SK-N-SH (cell line): ENCODE results near the gene SURF6. TPM values are rescaled to one million over a fixed set of nuclear protein-coding genes. Genes with fewer than 3 reads are reported as not detected.

ENCODE experiments used
- CTCF ChIA-PET: fragments of 300-600, 350-600 bp; formaldehyde crosslinking; extraction: SDS; loops from one replicate; lab custom pipeline; 2021; lab: Yijun Ruan, JAX
- POLR2A ChIA-PET: fragments of 350-600 bp; sonication (Branson Sonifier 250); formaldehyde crosslinking; extraction: SDS; loops from one replicate; lab custom pipeline; 2020; ENCODE audit warnings: antibody characterized with exemption, inconsistent platforms; lab: Yijun Ruan, JAX
- DNase-seq: peaks from one replicate; pipeline ENCODE4 v3.0.0; 2012
- H2AFZ ChIP-seq: fragments of 200-600 bp; sonication (generic); 2 replicates; pipeline ENCODE4 v1.8.1; 2016; ENCODE audit warnings: antibody characterized with exemption, mild to moderate bottlenecking, low read depth
- H3F3A ChIP-seq: fragments of 200-600 bp; sonication (generic); replicated peaks from 2 replicates; pipeline ENCODE3; 2016; ENCODE audit warnings: antibody characterized with exemption, mild to moderate bottlenecking; ENCODE audit not compliant: insufficient read depth
- H3K27ac ChIP-seq, 2 experiments: fragments of 200-500 bp in 1 of 2; fragments of 200-600 bp in 1 of 2; sonication (Bioruptor generic) in 1 of 2; sonication (generic), shearing (Covaris generic) in 1 of 2; 2 replicates each; pipeline versions ENCODE4 v1.5.1 to v1.6.1; 2014 to 2016; ENCODE audit warnings: low read depth in 2 of 2, inconsistent platforms in 1 of 2, low read length in 1 of 2, mild to moderate bottlenecking in 1 of 2, mixed read lengths in 1 of 2
- H3K27me3 ChIP-seq: fragments of 200-600 bp; sonication (generic), shearing (Covaris generic); 2 replicates; pipeline ENCODE4 v1.6.1; 2016; ENCODE audit warnings: mixed run types; ENCODE audit not compliant: insufficient read depth
- H3K36me3 ChIP-seq, 2 experiments: fragments of 200-500 bp in 1 of 2; fragments of 200-600 bp in 1 of 2; sonication (Bioruptor generic) in 1 of 2; sonication (generic) in 1 of 2; replicated peaks in 1 of 2; 2 replicates each; pipeline versions ENCODE3 to v1.5.1; 2014 to 2016; ENCODE audit warnings: low read length in 1 of 2, mild to moderate bottlenecking in 1 of 2; ENCODE audit not compliant: insufficient read depth in 2 of 2, control insufficient read depth in 1 of 2
- H3K4me1 ChIP-seq, 2 experiments: fragments of 200-500 bp in 1 of 2; fragments of 200-600 bp in 1 of 2; sonication (Bioruptor generic) in 1 of 2; sonication (generic), shearing (Covaris generic) in 1 of 2; 2 replicates each; pipeline versions ENCODE4 v1.5.1 to v1.6.1; 2014 to 2016; ENCODE audit warnings: low read depth in 1 of 2, low read length in 1 of 2, mixed run types in 1 of 2; ENCODE audit not compliant: insufficient read depth in 2 of 2, control insufficient read depth in 1 of 2
- H3K4me2 ChIP-seq: fragments of 200-600 bp; sonication (generic), shearing (Covaris generic); 2 replicates; pipeline ENCODE4 v1.6.1; 2017; ENCODE audit warnings: mixed run types
- H3K4me3 ChIP-seq, 2 experiments: fragments of 200-500 bp in 1 of 2; fragments of 200-600 bp in 1 of 2; sonication (Bioruptor generic) in 1 of 2; sonication (generic), shearing (Covaris generic) in 1 of 2; 2 replicates each; pipeline versions ENCODE4 v1.5.1 to v1.8.1; 2014 to 2016; ENCODE audit warnings: low read depth in 2 of 2, inconsistent platforms in 1 of 2, low read length in 1 of 2, mild to moderate bottlenecking in 1 of 2, mixed read lengths in 1 of 2, moderate library complexity in 1 of 2
- H3K79me2 ChIP-seq: fragments of 200-600 bp; sonication (generic); 2 replicates; pipeline ENCODE4 v1.8.1; 2017; ENCODE audit warnings: mild to moderate bottlenecking; ENCODE audit not compliant: insufficient read depth
- H3K9ac ChIP-seq: fragments of 200-600 bp; sonication (generic); 2 replicates; pipeline ENCODE4 v1.6.1; 2017; ENCODE audit warnings: mixed run types
- H3K9me2 ChIP-seq: fragments of 200-600 bp; sonication (generic); 2 replicates; pipeline ENCODE4 v1.6.1; 2017; ENCODE audit warnings: mixed run types
- H3K9me3 ChIP-seq: fragments of 200-600 bp; sonication (generic); 2 replicates; pipeline ENCODE4 v1.6.1; 2017; ENCODE audit warnings: mixed run types, mild to moderate bottlenecking, moderate library complexity
- H4K20me1 ChIP-seq: fragments of 200-600 bp; sonication (generic); 2 replicates; pipeline ENCODE4 v1.6.1; 2017; ENCODE audit warnings: mild to moderate bottlenecking, mixed run types; ENCODE audit not compliant: insufficient read depth
- ELF1 ChIP-seq: IDR thresholded peaks from 2 replicates; pipeline ENCODE4 v1.4.0; 2012
- EP300 ChIP-seq, 2 experiments: IDR thresholded peaks; 2 replicates each; pipeline versions ENCODE4 v1.4.0 to v1.6.1; 2012; ENCODE audit warnings: borderline replicate concordance in 1 of 2, low read depth in 1 of 2, low read length in 1 of 2
- EZH2phosphoT487 ChIP-seq: fragments of 200-600 bp; sonication (generic); IDR thresholded peaks from 2 replicates; pipeline ENCODE4 v1.6.1; 2017; ENCODE audit warnings: low read depth, mixed run types, mild to moderate bottlenecking, antibody characterized with exemption, moderate library complexity, borderline replicate concordance
- MEF2A ChIP-seq: IDR thresholded peaks from 2 replicates; pipeline ENCODE4 v1.4.0; 2012; ENCODE audit warnings: low read depth, borderline replicate concordance
- RAD21 ChIP-seq: IDR thresholded peaks from 2 replicates; pipeline ENCODE4 v1.6.1; 2012; ENCODE audit warnings: mild to moderate bottlenecking, low read length
- YY1 ChIP-seq: IDR thresholded peaks from 2 replicates; pipeline ENCODE4 v1.4.0; 2012; ENCODE audit warnings: low read depth, mild to moderate bottlenecking
- WGBS: methylation state at CpG from one replicate; pipeline ENCODE4 v1.1.6; 2017; ENCODE audit warnings: low lambda C conversion rate; 5-methylcytosine and 5-hydroxymethylcytosine counted together
- polyA plus RNA-seq, 3 experiments: library from polyadenylated mRNA; depleted of rRNA; stranded (reverse); fragments of >200 nt; gene quantifications; 2 replicates each; pipeline ENCODE4 v1.2.3, GENCODE V29; 2012
- TF ChIP-seq, protein P1 (sequence below): IDR thresholded peaks from 2 replicates; pipeline ENCODE4 v1.6.1; 2012; ENCODE audit warnings: mild to moderate bottlenecking, low read depth, low read length, moderate library complexity
- TF ChIP-seq, protein P2 (sequence below): IDR thresholded peaks from 2 replicates; pipeline ENCODE4; 2012
- TF ChIP-seq, protein P3 (sequence below): fragments of 200-600 bp; sonication (generic); IDR thresholded peaks from 2 replicates; pipeline ENCODE4 v1.6.1; 2017; ENCODE audit warnings: antibody characterized with exemption, mild to moderate bottlenecking, moderate library complexity

The SURF6 gene
- polyA plus RNA-seq, 1 of the 3 experiments (the other 2 are of a cell fraction), result 44.5 TPM

DNA sequence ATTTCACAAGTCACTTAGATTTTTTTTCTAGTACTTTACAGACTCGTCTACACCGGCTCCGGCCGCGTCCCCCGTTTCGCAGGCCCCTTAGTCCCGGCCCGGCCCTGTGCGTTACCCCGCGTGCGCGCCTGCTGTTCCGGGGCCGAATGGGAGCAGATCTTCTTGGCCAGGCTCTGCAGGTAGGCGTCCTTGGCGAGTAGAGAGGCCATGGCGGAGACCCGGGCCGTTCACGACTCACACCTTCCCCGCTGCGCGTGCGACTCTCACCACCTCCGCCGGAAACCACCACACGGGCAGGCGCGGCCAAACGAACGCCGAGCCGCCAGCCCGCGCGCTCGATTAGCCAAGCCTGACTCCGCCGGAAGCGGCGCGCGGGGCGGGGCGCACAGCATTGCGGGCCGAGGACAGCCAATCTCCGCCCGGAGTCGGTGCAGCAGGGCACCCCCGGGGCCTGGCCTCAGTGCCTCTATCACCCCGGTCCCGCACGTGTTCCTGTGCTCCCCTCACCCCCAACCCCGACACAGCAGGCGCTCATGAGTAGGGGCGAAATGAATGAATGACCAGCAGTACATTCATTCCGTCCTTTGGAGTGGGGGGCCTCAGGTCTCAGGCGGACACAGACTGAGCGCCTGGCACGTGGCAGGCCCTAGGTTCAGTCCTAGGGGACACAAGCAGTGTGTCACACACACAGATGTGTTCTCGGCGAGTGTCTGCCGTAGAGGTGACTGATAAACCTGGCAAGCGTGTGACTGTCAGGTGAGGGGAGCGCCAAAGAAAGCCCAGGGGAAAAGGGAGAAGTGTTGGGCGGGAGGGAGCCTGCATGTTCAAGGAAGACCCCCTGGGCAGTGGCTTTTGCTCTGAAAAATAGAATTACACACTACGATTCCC lies at the start of gene SURF6 (continued):
- TF ChIP-seq, protein P1, sequence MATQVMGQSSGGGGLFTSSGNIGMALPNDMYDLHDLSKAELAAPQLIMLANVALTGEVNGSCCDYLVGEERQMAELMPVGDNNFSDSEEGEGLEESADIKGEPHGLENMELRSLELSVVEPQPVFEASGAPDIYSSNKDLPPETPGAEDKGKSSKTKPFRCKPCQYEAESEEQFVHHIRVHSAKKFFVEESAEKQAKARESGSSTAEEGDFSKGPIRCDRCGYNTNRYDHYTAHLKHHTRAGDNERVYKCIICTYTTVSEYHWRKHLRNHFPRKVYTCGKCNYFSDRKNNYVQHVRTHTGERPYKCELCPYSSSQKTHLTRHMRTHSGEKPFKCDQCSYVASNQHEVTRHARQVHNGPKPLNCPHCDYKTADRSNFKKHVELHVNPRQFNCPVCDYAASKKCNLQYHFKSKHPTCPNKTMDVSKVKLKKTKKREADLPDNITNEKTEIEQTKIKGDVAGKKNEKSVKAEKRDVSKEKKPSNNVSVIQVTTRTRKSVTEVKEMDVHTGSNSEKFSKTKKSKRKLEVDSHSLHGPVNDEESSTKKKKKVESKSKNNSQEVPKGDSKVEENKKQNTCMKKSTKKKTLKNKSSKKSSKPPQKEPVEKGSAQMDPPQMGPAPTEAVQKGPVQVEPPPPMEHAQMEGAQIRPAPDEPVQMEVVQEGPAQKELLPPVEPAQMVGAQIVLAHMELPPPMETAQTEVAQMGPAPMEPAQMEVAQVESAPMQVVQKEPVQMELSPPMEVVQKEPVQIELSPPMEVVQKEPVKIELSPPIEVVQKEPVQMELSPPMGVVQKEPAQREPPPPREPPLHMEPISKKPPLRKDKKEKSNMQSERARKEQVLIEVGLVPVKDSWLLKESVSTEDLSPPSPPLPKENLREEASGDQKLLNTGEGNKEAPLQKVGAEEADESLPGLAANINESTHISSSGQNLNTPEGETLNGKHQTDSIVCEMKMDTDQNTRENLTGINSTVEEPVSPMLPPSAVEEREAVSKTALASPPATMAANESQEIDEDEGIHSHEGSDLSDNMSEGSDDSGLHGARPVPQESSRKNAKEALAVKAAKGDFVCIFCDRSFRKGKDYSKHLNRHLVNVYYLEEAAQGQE, result peak; percentile 72; the same call in 1 of the 2 replicates
- no peak for TF ChIP-seq EZH2phosphoT487
- TF ChIP-seq ELF1, result peak; percentile 71
- TF ChIP-seq EP300 (IDR thresholded peaks at IDR 0.05; ENCODE audit: borderline replicate concordance in 1 of 2, low read depth in 1 of 2, low read length in 1 of 2), result no peak
- TF ChIP-seq, protein P2, sequence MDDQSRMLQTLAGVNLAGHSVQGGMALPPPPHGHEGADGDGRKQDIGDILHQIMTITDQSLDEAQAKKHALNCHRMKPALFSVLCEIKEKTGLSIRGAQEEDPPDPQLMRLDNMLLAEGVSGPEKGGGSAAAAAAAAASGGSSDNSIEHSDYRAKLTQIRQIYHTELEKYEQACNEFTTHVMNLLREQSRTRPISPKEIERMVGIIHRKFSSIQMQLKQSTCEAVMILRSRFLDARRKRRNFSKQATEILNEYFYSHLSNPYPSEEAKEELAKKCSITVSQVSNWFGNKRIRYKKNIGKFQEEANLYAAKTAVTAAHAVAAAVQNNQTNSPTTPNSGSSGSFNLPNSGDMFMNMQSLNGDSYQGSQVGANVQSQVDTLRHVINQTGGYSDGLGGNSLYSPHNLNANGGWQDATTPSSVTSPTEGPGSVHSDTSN, result peak; percentile 62
- TF ChIP-seq, protein P3, sequence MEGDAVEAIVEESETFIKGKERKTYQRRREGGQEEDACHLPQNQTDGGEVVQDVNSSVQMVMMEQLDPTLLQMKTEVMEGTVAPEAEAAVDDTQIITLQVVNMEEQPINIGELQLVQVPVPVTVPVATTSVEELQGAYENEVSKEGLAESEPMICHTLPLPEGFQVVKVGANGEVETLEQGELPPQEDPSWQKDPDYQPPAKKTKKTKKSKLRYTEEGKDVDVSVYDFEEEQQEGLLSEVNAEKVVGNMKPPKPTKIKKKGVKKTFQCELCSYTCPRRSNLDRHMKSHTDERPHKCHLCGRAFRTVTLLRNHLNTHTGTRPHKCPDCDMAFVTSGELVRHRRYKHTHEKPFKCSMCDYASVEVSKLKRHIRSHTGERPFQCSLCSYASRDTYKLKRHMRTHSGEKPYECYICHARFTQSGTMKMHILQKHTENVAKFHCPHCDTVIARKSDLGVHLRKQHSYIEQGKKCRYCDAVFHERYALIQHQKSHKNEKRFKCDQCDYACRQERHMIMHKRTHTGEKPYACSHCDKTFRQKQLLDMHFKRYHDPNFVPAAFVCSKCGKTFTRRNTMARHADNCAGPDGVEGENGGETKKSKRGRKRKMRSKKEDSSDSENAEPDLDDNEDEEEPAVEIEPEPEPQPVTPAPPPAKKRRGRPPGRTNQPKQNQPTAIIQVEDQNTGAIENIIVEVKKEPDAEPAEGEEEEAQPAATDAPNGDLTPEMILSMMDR, result no peak
- TF ChIP-seq YY1, result peak; percentile 84

DNA sequence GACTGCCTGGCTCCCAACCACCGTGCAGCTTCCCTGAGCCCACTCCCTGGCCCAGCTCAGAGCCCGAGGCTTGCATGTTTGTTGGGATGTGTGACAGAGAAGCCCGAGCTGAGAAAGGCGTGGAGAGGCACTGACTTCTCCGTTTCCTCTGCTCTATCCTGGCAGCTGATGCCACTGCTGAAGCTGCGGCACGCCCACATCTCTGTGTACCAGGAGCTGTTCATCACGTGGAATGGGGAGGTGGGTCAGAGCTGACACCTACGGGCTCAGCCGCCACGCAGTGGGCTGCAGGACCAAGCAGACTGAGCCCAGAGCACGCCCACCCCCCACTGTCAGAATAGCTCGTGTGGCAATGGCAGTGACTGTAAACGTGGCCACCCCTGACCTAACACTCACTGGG lies 49.5 kb upstream of the SURF6 start:
- Histone ChIP-seq H3K4me1 (no peaks in the 10 kb centered on the region), H3K27me3 (no peaks in the 10 kb centered on the region), H3K36me3 (no peaks in the 10 kb centered on the region), H3F3A (no peaks in the 10 kb centered on the region), H3K4me3 (no peak overlapping the region), H3K4me2 (no peak overlapping the region), H2AFZ (no peak overlapping the region), H3K9me2 (no peaks in the 10 kb centered on the region), H4K20me1 (no peaks in the 10 kb centered on the region), H3K9me3 (no peaks in the 10 kb centered on the region), H3K79me2 (no peaks in the 10 kb centered on the region), H3K27ac (no peak overlapping the region), H3K9ac (no peak overlapping the region)
- POLR2A ChIA-PET, result interaction anchor here (0.9 kb wide), 1 partner anchor 9 kb away, joined by 3 read pairs; the partner anchor contains the start of gene STKLD1
- no peak for TF ChIP-seq RAD21
- TF ChIP-seq MEF2A, result no peak
- 83% methylated on average over 12 of the region's 14 CpGs for WGBS
- no peak for DNase-seq
- CTCF ChIA-PET, result interaction anchor here (1.3 kb wide), 1 partner anchor 101 kb away, joined by 4 read pairs; no protein-coding TSS in a partner anchor
